A549 (cell line): ENCODE data around the gene DOK1.

Experiments used
- POLR2A ChIP-seq: IDR thresholded peaks from 2 replicates; pipeline ENCODE4 v1.6.1; 2012; ENCODE audit warnings: mild to moderate bottlenecking, low read length
- RAD21 ChIP-seq, 2 experiments: fragments of >200 bp in 1 of 2; sonication (Bioruptor Twin) in 1 of 2; formaldehyde crosslinking in 1 of 2; IDR thresholded peaks in 1 of 2; conservative IDR thresholded peaks in 1 of 2; 2 replicates in 1 of 2; 3 replicates in 1 of 2; pipeline ENCODE4 v1.6.1; 2012 to 2018; ENCODE audit warnings: inconsistent platforms in 1 of 2
- TF ChIP-seq, protein P1 (sequence below): fragments of >200 bp; sonication (Bioruptor Twin); formaldehyde crosslinking; IDR thresholded peaks from 3 replicates; pipeline ENCODE4 v1.5.1; 2016
- TF ChIP-seq, protein P2 (sequence below): fragments of 200-600 bp; sonication (generic); IDR thresholded peaks from 2 replicates; pipeline ENCODE4 v1.6.1; 2016; ENCODE audit warnings: antibody characterized with exemption, mild to moderate bottlenecking, moderate library complexity

DNA sequence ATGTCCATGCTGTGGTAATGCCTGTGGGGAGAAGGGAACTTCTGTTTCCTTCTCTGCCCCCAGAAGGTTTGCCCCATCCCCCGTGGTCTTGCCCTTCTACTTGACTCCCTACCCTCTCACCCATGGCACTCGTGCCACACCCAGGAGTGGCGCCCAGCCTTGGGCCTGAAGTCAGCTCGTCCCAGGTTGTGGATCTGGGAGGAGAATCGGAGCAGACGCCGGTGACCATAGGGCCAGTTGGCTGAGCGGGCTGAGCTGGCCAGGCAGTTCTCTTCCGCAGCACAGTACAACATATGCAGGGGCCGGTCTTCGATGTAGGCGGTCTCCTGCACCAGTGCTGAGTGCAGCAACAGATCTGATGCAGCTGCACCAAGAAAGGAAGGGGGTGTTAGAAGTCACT is 20.1 kb upstream of the DOK1 start:
- TF ChIP-seq RAD21 (conservative IDR thresholded peaks at IDR 0.05 in 1 of 2, IDR thresholded peaks at IDR 0.05 in 1 of 2) (no peak), POLR2A (0 out of 2 replicates have a peak, but pooled peaks have one; percentile 6)
- TF ChIP-seq, protein P1, sequence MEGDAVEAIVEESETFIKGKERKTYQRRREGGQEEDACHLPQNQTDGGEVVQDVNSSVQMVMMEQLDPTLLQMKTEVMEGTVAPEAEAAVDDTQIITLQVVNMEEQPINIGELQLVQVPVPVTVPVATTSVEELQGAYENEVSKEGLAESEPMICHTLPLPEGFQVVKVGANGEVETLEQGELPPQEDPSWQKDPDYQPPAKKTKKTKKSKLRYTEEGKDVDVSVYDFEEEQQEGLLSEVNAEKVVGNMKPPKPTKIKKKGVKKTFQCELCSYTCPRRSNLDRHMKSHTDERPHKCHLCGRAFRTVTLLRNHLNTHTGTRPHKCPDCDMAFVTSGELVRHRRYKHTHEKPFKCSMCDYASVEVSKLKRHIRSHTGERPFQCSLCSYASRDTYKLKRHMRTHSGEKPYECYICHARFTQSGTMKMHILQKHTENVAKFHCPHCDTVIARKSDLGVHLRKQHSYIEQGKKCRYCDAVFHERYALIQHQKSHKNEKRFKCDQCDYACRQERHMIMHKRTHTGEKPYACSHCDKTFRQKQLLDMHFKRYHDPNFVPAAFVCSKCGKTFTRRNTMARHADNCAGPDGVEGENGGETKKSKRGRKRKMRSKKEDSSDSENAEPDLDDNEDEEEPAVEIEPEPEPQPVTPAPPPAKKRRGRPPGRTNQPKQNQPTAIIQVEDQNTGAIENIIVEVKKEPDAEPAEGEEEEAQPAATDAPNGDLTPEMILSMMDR = no peak
- TF ChIP-seq, protein P2, sequence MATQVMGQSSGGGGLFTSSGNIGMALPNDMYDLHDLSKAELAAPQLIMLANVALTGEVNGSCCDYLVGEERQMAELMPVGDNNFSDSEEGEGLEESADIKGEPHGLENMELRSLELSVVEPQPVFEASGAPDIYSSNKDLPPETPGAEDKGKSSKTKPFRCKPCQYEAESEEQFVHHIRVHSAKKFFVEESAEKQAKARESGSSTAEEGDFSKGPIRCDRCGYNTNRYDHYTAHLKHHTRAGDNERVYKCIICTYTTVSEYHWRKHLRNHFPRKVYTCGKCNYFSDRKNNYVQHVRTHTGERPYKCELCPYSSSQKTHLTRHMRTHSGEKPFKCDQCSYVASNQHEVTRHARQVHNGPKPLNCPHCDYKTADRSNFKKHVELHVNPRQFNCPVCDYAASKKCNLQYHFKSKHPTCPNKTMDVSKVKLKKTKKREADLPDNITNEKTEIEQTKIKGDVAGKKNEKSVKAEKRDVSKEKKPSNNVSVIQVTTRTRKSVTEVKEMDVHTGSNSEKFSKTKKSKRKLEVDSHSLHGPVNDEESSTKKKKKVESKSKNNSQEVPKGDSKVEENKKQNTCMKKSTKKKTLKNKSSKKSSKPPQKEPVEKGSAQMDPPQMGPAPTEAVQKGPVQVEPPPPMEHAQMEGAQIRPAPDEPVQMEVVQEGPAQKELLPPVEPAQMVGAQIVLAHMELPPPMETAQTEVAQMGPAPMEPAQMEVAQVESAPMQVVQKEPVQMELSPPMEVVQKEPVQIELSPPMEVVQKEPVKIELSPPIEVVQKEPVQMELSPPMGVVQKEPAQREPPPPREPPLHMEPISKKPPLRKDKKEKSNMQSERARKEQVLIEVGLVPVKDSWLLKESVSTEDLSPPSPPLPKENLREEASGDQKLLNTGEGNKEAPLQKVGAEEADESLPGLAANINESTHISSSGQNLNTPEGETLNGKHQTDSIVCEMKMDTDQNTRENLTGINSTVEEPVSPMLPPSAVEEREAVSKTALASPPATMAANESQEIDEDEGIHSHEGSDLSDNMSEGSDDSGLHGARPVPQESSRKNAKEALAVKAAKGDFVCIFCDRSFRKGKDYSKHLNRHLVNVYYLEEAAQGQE = no peak
